Inflammatory macrophage treated with lipopolysaccharide for 1 hour (primary cell): ENCODE data around the gene BCAS3.
"Not testable (repeated sequence)": the region's sequence is repeated elsewhere in the genome, so short reads cannot be mapped to it uniquely, and the experiment has no call there.

ENCODE experiments used
- DNase-seq, 2 donors: peaks; one replicate each; pipeline ENCODE4 v3.0.0-alpha.2; 2020 to 2022

BCAS3 gene

DNA sequence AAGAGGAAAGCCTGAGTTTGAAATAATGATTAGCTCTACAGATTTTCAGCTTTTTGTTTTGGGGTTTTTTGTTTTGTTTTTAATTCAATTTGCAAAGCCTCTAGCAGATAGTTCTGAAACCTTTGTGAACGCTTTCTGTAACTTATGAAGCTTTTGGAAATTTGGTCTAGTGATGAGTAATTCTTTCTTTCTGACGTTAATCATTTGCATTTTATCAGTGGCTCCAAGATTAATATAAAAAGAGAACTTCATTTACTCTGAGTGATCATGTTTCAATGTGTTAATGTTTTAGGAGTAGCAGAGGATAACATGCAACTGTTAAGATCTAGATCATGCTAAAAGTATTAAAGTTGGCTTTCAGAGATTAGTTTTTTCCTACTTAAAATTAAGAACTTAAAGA is 561.7 kb downstream of the BCAS3 start:
- no peak for DNase-seq

DNA sequence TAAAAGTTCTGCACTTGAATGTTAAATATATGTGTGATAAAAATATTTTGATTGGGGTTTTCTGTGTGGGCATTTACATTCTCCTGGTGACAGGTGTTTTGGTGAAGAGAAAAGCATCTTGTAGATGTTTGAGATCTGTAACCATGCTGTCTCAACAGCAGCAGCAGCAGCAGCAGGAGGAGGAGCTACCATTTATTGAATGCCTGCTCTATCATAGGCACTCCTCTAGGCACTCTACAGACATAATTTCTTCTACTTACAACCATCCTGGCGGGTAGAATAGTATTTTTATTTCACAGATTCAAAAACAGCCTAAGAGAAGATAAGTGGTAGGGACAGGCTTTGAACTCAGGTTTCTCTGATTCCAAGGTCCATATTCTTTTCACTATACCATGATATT is 562.3 kb downstream of the BCAS3 start:
- no peak for DNase-seq

DNA sequence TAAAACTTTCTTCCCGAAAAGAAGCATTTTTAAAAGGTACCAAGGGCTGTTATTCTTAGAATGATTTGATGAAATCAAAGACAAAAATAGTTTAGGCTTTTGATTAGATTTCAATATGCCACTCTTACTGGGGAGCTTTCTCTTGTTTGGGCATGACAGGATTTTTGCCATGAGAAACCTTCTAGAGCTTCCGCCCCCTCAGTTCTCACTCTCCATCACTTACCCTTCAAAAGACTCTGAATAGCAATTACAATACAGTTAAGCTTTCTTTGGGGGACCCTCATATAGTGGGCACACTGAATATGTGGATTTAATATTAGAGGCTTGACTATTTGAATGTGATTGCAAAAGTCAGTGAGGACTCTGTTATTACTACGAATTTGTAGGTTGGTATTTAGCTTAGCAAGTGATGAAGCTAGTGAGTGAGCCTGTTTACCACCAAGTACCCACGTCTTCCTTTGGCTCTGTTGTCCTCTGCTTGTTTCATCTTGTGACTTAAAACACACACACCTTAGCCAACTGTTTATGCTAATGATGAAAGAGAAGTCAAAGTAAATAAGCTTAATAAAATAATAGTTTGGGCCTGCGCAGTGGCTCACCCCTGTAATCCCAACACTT is 563.3 kb downstream of the BCAS3 start:
- no peak for DNase-seq

- DNase-seq, result not testable (repeated sequence)
These were observed 567.3 kb downstream of the BCAS3 start for GRCh38 chr17:61244988-61245387.

DNA sequence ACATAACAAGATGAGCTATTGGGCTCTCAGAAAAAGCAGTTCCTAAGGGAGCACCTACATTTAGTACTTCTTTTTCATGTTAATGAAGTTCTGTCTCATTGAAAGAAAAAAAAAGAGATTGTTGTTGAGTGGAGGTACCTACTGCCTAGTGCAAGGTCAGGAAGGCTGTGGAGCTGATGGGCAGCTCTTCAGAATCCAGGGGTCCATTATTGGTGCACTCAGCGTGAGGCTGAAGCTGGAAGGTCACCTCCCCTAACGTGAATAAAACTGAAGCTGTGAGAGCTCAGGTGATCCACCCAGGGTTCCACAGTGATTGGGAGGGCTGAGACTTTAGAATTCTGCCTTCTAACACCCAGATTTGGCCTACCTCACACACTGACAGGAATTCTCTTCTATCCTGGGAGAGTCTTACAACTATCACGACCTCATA is 568.1 kb downstream of the BCAS3 start:
- no peak for DNase-seq

DNA sequence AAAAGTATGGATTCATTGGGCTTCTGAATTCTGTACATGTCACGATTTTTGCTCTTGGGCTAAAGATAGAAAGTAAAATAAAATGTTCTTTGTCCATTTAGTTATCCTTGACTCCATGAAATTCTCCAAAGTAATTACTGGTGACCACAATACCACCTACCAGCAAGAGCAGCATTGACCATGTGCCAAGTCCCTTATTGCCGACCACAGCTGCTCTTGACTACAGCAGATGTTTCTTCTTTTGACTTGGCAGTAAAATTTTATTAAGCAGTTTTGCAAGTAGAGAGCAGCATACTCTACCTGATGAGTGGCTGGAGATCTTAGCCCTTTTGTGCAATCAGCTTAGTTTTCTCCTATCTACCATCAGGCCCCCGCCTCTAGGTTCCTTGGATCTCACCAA is 569.8 kb downstream of the BCAS3 start:
- no peak for DNase-seq

DNA sequence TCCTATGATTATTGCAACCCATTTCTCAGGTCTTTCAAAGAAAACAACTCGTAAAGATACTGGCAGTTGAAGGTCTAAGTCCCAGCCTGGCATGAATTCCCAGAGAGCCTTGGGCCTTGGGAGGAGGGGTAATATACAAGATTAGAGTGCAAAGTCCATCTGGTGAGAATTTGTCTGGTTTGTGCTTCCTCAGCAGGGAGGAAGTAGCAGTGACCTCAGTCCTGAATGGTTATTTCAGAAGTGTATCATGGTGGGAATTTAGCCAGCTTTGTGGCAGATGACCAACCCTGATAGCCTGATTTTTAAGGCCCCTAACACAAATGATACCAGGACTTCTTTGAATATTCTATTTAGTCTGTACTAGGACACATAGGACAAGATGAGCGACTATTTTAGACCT is 570.7 kb downstream of the BCAS3 start:
- peak in 1 of 2 donors; percentile 17 for DNase-seq

- no peak for DNase-seq
These were observed 572.1 kb downstream of the BCAS3 start for GRCh38 chr17:61249649-61250299.

DNA sequence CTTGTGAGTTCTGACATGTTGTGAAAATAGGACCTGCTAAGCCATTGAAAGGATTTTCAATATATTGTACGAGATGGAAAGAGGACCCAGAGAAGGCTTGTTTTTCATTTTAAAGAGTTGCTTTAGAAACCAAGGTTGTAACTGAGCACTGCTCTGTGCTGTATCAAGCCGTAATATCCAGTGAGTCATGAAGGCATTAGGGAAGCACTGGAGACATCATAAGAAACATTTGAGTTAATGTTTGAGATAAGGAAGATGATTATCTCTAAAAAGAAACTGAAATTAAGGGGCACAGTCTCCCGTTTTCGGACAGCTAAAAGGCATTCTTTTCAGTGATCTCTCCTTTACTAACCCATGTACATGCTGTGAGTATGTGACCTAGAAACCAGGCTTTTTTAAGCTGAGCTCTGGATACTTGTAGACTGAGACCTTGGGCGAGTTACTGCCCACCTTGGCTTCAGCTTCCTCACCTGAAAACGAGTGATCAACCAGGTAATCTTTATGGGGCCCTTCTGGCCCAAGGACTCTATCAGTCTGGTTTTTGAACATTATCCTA is 572.8 kb downstream of the BCAS3 start:
- peak; percentile 23 to 25 for DNase-seq

GRCh38 chr17:61251939-61252865 is 574.6 kb downstream of the BCAS3 start:
- peak; percentile 29 to 62 for DNase-seq

GRCh38 chr17:61253362-61253761 is 575.7 kb downstream of the BCAS3 start:
- no peak for DNase-seq

DNA sequence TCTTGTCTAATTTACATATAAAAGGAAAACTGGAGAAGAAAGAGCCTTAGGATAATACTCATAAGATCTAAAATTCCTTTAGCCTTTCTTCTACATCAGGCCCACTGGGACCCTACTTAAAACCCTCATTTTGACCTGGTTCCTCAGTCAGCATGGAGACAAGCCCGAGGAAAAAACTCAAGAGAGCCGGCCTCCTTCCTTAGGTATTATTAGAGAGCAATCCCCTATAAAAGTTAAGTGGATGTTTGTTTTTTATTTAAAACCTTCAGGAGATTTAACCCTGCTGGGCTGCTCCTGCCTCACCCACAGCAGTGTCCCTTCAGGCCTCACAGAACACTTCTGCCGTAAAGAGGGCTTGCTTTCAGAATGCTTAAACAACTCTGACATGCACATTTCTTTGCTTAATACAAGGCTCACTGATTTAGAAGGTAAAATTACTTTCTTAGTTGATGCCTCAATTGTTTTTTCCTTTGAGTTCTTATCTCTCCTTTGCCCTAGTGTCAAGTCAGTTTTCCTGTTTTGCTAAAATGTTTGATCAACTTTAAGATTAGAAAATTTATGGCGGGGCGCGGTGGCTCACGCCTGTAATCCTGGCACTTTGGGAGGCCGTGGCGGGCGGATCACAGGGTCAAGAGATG is 576.4 kb downstream of the BCAS3 start:
- no peak for DNase-seq

- no peak for DNase-seq
These were observed 577.3 kb downstream of the BCAS3 start for GRCh38 chr17:61254904-61255303.

DNA sequence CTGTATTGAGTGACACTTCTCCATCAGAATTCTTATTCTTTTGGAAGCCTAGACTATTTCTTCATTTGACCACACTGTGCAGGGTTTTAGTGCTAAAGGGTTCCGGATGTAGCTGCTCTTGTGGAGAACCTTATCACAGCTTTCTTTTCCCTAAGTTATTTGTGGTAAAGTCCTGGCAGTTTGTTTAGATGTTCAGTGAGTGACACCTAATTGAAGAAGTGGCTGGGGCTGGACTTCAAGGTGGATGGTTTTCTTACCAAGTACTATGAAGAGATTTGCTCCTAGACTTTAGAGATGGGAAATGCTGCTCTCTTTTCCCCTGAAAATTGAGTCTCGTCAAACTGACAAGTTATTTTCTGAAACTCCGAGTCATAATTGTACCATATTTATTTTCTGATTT is 578.0 kb downstream of the BCAS3 start:
- no peak for DNase-seq

GRCh38 chr17:61259360-61259759 is 581.7 kb downstream of the BCAS3 start:
- no peak for DNase-seq

DNA sequence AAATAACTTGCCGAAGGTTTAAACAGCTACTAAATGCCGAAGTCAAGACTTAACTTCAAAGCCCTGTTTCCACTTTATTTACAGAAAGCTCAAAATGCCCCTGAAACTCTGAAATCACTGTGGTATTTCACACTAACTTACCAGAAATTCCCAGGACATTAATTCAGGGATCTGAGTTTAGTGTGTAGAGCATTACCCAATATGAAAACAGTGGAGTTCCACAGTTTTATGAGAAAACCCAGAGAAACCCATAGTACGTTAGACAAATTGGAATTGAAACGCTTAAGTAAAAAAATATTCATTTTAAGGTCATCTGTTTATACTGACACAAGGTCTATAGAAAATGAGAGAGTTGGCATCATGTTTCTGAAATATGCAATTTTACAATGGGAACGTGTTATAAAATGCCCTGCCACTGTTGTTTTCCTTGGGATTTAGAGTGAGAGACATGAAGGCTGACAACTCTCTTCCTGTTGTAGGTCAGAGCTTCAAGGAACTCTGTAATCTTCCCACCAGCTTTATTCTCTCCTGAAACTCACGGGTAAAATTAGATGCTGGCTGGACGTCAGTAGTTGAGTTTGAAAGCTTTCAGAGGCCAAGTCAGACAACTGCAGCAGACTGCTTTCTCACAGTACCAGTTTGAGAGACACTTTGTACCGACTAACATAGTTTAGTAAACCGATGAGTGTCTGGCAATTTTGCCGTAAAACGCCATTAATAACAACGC is 582.6 kb downstream of the BCAS3 start:
- DNase-seq, result no peak

- DNase-seq, result no peak
These were observed 583.5 kb downstream of the BCAS3 start for GRCh38 chr17:61261001-61261637.

DNA sequence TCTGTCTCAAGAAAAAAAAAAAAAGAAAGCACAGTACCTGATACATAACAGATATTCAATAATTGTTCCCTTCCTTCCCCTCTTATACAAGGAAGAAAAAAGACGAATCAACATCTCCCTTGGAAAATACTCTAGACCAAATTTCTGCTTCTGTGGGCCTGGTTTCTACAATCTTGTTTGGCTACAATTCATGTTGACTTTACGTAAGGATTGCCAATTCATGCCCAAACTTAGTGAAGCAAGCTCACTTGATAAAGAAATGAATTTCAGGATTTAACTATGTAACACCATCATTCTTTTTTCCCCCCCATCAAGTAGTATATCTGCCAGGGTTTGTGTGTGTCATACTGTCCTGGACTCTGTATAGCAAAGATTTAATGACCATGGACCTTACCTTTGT is 587.7 kb downstream of the BCAS3 start:
- DNase-seq, result no peak

GRCh38 chr17:61267847-61268246 is 590.2 kb downstream of the BCAS3 start:
- DNase-seq, result no peak

DNA sequence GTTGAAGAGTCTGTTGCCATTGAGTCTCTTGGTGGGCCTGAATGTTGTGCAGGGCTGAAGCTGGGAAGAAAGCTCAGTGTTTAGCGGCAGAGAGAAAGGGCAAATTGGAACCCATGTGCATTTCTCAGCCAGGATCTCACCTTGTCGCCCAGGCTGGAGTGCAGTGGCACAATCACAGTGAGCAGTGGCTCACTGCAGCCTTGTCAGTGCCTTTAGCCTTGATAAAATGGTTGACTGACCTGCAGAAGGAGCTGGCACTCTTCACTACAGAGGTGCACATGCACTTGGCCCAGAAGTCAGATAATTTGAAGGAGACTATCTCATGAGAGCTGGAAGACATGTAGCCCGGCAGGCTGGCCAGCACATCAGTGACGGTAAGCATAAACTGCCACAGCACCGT is 597.7 kb downstream of the BCAS3 start:
- DNase-seq, result no peak

GRCh38 chr17:61276806-61277205 is 599.2 kb downstream of the BCAS3 start:
- DNase-seq, result no peak
